ENCODE data around the gene DPYSL5.

DPYSL5 gene

DNA sequence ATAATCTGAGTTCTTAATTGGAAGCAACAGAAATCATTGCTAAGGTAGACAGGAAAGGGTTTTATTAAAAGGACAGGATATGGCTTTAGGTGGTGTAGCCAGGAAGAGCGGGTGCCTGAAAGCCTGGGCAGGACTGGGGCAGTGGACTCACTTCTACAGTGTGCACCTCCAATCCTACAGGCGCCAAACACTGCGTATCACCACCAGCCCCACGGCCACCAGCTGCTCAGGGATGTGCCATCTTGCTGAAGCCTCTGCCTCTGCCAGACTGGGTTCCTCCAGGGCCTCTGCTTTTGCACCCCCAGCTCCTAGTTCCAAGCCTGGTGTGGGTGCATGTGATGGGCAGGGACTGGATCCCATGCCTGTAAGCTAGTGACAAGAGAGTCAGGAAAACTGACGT lies 29.7 kb upstream of the DPYSL5 start:
- H3K4me3 ChIP-seq (ENCODE audit: low read length), result no peak overlapping the region
- no peak for TF ChIP-seq ZNF274 (IDR thresholded peaks at IDR 0.05; ENCODE audit: low read depth, low read length)

DNA sequence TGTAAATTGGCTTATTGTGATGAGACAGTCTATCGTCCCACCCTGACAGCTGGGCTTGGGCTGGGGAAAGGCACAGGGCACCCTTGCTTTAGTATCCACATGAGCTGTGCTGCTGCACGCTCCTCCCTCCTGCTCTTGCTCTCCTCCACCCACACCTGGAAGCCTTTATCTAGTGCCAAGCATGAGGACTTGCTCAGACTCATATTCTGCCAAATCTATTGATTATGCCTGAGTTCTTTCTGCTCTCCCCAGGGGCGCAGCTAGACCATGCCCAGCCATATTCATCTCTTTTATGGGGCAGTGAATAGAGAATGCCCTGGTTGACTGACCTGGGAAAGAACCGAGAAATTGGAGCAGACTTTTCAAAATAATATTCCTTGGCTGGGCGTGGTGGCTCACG lies 29.0 kb upstream of the DPYSL5 start:
- TF ChIP-seq ZNF274 (IDR thresholded peaks at IDR 0.05; ENCODE audit: low read depth, low read length), result no peak
- H3K4me3 ChIP-seq (ENCODE audit: low read length), result no peak overlapping the region

DNA sequence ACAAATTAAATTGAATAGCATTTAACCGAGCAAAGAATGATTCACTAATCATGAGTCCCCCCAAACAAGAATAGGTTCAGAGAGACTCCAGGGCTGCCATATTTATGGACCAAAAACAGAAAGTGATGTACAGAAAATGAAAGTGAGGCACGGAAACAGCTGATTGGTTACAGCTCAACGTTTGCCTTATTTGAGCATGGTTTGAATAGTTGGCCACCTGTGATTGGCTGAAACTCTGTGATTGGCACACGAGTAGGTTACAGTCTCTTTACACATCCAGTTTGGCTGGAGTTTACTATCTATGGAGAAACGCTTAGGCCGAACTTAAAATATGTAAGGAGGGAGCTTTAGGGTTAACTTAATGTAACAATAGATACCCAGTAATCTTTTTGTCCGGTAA lies 27.0 kb upstream of the DPYSL5 start:
- H3K4me3 ChIP-seq (ENCODE audit: low read length), result no peak overlapping the region
- TF ChIP-seq ZNF274 (IDR thresholded peaks at IDR 0.05; ENCODE audit: low read depth, low read length), result no peak

DNA sequence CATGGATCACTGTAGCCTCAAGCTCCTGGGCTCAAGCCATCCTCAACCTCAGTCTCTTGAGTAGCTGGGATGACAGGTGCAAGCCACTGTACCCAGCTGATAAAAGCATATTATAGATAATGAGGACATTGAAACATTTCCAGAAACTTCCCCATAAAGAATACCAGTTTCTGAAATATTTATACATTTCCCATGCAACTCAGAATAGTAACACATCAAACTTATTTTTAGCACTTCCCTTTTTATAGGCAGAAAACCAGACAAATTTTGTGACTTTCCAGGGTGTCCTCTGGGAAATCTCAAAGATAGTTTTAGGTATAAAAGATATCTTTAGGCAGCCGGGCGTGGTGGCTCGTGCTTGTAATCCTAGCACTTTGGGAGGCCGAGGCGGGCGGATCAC lies 25.1 kb upstream of the DPYSL5 start:
- H3K4me3 ChIP-seq (ENCODE audit: low read length), result no peak overlapping the region
- TF ChIP-seq ZNF274 (IDR thresholded peaks at IDR 0.05; ENCODE audit: low read depth, low read length), result no peak

DNA sequence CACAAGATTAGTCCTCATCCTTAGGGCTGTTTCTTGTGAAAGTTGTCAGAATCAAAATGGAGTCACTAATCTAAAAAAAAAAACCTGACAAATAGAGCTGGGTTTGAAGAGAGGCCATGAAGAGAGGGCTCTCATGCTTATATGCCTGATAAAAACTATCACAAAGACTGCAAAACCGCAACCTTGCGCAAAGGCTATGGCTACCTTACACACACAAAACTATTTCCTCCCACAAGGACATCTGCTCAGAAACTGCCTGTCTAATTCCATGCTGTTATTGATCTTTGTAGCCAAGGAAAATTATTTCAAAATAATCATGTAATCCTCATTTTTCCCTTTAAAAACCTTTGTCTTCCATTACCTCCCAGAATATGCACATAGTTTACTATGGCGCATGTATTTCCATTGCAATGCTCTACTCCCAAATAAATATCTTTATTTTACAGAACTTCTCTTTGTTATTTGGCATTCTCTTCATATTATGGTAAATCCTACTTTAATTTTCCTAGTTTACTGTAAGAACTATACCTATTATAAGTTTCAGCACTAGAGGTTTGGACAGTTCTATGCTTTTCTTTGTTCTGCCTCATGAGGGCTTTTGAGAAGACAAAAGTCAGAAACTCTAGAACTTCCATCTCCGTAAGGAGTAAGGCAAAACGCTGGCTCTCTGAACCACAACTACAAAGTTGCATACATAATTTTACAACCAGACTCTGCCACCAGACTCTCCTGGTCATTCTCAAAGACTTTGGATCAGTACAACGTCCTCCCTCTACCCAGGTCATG lies 9.6 kb upstream of the DPYSL5 start:
- no peak for TF ChIP-seq ZNF274 (IDR thresholded peaks at IDR 0.05; ENCODE audit: low read depth, low read length)
- no peak overlapping the region for H3K4me3 ChIP-seq (ENCODE audit: low read length)

DNA sequence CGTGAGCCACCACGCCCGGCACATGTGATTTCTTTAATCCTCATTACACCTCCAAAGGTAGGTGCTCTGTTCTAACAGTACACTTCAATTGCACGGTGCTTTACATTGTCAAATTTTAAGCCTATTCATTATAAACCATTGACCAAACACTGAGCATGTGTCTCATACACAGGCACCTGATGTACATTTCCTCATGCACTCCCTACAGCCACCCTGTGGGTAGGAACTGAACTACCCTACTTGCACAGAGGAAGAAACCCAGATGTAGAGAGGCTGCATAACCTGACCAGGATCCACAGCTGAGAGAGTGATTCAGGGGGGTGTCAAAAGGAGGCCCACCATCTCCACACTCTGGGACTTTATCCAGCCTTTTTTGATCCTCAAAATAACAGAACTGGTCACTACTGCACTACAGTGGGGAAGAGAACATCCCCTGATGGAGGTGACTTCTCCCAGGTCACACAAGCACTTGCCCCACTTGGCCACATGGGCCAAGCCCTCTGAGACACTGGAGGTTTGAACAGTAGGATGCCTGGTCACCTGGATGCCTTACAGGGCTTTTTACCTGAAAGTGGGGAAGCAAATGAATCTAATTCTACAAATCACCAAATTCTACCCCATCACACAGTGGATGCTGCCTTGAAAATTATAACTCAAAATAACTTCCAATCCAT lies 6.9 kb upstream of the DPYSL5 start:
- no peak overlapping the region for H3K4me3 ChIP-seq (ENCODE audit: low read length)
- TF ChIP-seq ZNF274 (IDR thresholded peaks at IDR 0.05; ENCODE audit: low read depth, low read length), result no peak

DNA sequence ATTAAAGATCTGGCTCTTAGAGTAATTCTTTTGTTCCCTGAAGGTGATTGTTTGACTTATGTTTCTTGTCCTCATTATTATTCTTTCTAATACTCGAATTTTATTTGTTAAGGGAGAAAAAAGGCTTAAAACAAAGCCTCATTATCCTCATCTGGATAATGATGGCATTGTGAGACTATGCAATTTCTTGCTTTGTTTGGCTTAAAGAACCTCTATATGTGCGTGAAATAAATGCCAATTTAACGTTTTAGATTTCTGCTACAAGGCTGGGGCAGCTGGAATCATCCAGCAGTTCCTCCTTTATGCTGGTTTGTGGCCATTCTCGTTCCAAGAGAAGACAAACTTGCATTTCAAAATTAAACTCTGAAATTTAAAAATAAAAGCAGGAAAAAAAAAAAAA lies 4.9 kb upstream of the DPYSL5 start:
- no peak for TF ChIP-seq ZNF274 (IDR thresholded peaks at IDR 0.05; ENCODE audit: low read depth, low read length)

DNA sequence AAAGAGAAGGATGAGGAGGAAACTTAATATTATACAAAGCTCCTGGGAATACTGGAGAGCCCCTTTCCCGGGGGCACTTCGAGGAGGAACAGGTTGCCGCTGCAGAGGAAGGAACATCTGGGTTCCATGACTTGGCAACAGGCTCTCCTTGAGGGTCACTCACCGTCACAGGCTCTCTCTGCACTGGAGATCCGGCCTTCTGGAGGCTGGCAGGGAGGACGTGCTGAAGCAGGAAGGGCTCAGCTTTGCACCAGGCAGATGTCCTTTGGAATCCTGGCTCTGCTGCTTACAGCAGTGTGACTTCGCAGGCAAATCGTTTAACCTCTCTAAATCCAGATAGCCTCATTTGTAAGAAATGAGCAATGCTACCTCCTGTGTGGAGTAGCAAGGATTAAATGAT lies 2.9 kb upstream of the DPYSL5 start:
- TF ChIP-seq ZNF274 (IDR thresholded peaks at IDR 0.05; ENCODE audit: low read depth, low read length), result no peak

More for the DNA sequence above, 4.9 kb upstream of the DPYSL5 start:
- no peak overlapping the region for H3K4me3 ChIP-seq (ENCODE audit: low read length)

DNA sequence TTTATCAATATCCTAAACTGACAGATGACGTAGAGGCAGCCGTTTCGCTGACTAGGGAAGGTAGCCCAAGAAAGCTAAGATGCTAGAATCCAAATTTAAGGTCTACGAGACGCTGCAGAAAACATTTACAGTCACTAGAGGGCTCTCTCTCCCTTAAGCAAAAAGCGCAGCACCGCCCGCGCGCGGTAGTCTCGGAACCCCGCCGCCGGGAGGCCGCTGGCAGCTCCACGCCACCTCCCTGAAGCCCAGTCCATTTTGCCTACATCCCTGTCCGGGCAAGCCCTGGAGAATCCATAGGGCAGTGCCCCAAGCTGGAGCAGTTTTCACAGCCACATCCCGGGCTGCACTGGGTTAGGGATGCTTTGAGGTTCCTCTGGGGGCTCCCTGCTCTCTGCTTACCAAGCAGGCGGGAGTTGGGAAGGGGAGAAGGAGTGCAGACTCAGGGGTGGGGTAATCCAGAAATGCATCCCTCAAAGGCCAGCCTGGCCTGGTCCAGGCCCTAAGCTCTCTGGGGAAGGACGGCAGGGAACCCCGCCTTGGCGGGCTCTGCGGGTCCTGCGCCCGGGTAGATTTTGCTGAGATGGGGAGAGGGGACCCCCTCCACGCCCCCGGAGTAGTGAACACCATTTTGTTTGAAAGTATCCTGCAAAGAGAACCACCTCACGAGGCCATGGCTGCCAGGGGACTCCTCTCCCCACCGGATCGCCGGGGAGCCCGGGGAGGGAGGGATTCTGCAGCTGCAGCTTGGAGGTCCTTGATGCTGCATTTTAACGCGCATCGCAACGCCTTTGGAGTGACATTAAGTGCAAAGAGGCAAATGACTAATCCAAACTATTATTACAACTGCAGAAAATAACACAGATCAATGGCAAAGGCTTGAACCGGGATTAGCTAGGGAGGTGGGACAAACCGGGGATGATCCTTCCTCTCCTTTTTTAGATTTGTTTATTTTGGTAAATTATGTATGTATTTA lies 1.3 kb upstream of the DPYSL5 start:
- no peak overlapping the region for H3K4me3 ChIP-seq (ENCODE audit: low read length)
- TF ChIP-seq ZNF274 (IDR thresholded peaks at IDR 0.05; ENCODE audit: low read depth, low read length), result no peak

More for the DNA sequence above, 2.9 kb upstream of the DPYSL5 start:
- no peak overlapping the region for H3K4me3 ChIP-seq (ENCODE audit: low read length)

DNA sequence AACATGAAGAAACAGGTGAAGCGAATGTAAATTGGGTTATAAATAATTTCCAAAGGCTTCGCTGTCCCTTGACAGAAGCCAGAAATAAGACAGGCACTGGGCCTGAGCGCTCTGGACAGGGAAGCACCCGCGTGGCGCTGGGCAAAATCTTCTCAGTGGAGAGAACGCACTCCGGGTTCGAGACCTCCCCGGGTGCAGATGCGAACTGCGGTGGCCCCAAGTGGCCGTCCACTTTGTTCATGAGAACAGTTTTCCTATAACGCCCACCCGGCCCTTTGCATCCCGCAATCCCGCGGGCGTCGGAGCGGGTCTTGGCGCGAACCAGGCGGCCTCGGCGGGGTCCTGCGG lies 651 bp upstream of the DPYSL5 start:
- no peak overlapping the region for H3K4me3 ChIP-seq (ENCODE audit: low read length)
- no peak for TF ChIP-seq ZNF274 (IDR thresholded peaks at IDR 0.05; ENCODE audit: low read depth, low read length)

DNA sequence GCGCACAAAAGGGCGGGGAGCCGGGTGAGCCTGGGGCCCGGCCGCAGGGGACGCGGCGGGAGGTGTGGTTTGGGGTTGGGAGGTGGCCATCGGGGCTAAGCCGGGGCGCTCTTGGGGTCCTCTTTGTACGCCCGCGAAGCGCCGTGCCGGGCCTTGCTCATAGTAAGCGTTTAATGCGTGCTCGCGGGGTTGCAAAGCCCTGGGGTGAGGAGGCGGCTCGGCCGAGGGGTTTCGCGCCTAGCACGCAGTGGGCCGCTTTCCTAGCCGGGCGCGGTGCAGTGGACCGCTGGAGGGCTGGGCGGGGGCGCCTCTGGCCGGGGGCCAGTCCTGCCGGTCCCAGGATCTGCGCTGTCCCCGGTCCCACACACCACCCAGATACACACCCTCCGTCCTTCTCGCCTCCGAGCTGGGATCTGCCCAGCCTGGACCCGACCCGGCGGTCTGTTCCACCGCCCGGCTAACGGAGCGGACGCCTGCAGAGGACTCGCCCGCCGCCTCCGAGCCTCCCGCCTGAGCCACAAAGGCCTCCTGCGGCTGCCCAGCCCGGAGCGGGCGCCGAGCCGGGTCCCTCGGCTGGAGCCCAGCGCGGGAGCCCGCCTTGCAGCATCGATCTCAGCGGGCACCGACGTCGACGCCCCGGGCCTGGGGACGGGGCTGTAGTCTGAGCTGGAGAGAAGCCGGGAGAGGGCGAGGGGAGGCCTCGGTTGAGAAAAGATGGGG lies 564 bp downstream of the DPYSL5 start:
- TF ChIP-seq ZNF274 (IDR thresholded peaks at IDR 0.05; ENCODE audit: low read depth, low read length), result no peak
- H3K4me3 ChIP-seq (ENCODE audit: low read length), result peak overlapping the region; percentile 29

DNA sequence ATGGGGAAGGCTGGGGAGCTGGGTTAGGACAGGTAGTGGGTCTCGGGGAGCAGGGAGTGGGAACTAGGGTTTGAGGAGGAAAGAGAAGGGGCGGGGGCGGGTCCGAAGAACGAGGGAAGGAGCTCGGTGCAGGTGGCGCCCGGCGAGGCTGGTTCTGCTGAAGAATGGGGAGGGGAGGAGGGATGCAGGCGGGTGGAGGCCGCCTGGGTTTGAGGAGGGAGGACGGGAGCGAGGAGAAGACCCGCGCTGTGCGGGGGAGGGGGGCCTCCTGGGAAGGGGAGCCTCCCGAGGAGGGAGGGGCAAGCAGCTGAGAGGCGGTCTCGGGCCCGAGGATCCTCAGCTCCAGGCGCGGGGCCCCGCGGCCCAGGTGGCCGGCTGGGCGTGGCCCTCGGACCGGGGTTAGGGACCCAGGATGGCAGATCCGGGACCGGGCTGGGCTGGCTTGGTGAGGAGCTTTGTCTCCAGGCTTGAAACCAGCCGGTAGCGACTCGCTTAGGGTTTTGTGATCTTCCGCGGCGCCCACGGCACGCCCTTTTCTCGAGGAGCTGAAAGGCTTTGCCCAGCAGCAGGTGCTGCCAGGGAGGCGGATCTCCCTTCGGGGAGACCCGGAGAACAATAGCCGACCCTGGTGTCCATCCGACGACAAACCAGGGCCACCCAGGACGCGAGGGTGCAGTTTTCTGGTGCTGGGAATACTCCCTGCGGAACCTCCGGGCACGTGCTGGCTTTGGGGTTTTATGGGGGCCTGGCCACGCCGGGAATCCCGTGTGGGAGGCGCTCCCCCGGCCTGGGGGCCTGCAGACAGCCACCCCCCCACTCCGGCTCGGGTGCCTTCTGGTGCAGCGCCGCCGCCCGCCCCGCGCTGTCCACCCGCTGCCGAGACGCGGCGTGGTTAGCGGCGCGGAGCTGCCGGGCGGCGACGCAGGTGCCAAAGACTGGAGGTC lies 1.4 kb downstream of the DPYSL5 start:
- H3K4me3 ChIP-seq (ENCODE audit: low read length), result no peak overlapping the region
- TF ChIP-seq ZNF274 (IDR thresholded peaks at IDR 0.05; ENCODE audit: low read depth, low read length), result no peak

DNA sequence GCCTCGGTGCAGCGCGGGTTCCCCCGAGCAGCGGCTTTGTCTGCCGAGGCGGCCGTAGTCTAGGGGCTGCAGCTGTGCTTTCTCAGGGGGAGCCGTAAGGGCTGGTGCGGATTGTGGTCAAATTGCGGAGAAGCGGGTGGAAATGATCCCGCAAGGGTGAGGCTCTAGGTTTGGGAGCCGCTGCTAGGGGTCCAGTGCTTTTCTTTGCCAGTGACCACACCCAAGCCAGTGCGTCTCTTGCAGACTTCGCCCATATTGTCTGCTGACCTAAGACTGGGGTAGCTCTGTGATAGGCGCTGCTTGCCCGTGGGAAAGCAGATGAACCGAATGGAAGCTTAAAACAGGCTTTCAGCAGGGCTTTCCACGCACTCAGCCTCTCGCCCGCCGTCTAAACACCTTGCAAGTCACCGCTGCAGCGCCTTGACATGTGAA lies 2.1 kb downstream of the DPYSL5 start:
- no peak for TF ChIP-seq ZNF274 (IDR thresholded peaks at IDR 0.05; ENCODE audit: low read depth, low read length)
- H3K4me3 ChIP-seq (ENCODE audit: low read length), result no peak overlapping the region

Data from GM08714 (cell line).